Fibroblast of skin of left quadriceps (primary cell): ENCODE results near the gene PRKCE.

ENCODE experiments used
- DNase-seq, 2 experiments: peaks; one replicate each; pipeline ENCODE4 v3.0.0-alpha.2; 2013; ENCODE audit warnings: low read depth in 2 of 2

Gene PRKCE

DNA sequence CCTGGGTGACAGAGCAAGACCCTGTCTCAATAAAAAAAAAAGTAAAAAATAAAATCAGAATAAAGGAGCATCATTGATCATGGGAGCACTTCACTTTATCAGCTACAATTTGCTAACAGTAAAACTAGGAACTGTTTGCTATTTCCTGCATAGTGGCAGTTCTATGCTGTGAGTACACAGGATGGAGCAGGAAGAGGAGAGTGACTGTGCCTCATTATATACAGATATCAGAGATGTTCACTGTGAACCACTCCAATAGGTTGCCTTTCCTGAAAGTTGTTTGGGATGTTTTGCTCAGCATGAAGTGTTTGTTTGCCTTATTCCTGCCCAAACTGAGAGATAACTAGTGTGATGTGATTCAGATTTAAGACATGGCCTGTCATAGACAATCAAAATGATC, 494.4 kb downstream of the PRKCE start:
- DNase-seq, result no peak

DNA sequence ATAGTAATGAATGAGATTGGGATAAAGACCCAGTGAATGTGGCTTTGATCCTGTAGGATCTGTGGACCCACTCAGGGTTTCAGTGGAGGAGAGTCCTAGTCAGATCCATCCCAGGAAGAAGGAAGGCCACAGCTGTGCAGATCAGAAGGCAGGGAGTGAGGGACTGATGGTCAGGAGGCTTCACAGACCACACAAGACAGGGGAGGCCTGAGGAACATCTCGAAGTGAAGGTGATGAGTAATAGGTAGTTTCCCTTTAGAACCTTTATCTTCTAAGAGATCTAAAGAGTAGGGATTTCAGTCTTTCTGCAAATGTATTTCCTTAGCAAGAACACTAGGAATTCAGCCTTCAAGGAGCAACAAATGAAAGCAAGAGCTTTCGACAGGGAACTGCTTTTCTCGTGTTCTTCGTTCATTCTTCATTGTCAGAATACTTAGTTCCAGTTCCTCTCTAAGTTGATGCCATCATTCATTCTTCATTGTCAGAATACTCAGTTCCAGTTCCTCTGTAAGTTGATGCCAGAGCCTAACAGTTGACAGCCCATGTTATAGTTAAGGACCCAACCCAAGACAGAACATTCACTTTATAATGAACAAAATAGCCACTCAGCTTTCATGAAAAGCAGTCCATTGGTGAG, 495.5 kb downstream of the PRKCE start:
- DNase-seq, result no peak

DNA sequence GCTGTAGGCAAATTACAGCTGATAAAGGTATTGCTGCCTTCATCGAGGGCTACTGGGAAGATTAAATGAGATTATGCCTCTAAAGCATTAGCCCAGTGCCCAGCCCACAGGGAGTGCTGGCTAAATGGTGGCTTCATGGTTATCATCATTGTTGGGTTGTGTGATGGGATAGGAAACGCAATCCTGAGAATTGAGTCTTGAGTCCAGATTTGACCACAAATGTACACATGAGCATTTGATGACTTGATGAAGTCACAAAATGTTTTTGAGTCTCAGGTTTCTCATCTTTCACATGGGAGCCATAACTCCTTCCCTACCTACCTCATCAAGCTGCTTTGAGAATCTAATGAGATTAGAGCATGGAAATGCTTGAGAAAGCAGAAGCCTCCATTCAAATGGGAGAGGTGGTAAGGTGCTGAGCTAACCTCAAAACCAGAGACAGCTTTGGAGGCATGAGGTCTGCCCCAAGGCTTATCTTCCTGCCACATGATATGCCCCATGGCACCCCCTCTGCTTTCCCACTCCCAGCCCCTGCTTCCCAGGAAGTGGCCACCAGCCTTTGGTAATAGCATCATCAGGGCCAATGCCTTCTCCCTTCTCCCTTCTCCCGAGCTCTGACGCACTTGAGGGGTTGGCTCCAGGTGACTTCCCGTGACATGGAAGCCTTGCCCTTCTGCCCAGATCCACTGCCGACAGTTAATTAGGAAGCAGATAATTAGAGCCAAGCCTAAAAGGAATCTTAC, 496.3 kb downstream of the PRKCE start:
- DNase-seq, result no peak

DNA sequence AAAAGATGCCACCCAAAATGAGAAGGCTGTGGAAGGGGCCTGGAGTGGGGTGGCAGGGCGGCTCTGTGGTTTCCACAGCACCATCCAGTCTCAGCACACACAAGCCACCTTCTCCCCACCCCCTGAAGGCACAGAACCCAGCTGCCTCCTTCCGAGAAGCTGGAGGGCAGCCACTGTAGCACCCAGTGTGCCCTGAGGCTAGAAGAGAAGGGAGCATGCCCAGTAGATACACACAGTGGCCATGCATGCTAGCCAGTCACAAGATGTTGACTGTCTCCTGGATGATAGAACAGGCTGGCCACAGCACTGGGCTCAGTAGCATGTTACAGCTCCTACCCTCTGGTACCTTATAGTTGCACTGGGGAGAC, 496.9 kb downstream of the PRKCE start:
- DNase-seq, result no peak

DNA sequence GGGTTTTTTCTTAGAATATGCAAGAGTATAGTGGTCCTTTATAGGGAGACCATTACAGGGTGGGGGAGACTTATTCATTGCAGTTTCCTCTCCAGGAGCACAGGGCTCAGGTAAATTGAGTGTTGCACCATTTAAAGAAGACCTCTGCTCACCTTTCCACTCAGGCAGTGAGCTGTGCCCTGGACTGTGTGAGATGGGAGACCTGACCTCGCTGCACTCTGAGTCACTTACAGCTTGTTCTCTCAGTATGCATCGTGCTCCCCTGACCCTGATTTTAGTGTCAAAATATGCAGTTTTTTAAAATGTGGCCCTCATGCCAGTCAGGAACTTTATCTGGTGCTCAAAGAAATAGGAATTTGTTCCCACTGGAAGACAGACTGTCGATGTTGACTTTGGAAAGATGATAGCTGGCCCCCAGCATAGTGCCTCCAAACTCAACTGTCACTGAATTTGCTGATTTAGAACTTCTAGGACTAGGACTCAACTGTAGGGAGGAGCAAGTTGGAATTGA, 499.0 kb downstream of the PRKCE start:
- no peak for DNase-seq

DNA sequence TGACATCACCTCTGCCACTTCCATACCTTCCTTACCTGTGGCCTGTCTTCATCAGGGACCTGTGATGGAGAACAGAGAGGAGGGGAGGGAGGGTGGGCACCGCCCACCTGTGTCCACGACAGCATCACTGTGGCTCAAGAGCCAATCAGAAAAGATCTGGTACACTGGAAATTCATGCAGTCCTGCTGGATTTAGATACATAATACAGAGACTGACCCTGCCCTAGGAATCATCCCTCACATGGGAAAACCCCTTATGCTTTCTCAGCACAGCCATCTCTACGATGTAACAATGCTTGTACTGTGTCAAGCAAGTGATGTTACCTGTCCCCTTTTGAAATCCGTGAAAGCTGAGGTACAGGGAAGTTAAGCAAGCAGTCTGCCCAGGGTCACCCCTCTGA, 500.1 kb downstream of the PRKCE start:
- DNase-seq, result no peak

DNA sequence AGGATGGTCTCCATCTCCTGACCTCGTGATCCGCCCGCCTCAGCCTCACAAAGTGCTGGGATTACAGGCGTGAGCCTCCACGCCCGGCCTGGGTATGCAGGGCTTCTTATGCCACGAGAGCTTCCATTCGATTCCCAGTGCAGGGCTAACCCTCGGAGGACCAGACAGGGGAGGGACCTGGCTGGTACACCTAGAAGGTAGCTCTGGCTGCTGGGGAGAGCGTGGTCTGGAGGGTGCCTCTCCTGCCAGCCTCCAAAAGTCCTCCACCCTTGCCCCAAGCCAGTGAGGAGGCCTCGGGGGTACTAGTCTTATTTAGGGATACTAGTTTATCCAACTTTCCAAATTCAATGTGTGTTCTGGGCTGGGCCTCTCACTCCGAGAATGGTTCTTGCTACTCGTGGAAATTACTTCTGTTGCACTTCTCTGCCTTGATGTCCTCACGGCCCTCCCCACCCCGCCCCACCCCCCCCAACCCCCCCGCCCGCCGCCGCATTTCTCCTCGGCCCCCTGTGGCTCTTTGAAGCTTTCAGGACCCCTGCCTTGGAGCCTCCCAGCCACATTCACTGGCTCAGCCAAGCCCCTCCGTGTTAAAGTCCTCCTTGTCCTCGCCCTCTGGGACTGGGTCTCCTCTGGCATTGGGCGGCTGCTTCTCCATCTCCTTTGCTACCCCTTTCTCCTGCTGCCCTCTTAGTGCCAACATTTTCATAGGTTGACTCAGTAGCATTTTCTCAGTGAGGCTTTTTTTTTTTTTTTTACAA, 502.7 kb downstream of the PRKCE start:
- no peak for DNase-seq

DNA sequence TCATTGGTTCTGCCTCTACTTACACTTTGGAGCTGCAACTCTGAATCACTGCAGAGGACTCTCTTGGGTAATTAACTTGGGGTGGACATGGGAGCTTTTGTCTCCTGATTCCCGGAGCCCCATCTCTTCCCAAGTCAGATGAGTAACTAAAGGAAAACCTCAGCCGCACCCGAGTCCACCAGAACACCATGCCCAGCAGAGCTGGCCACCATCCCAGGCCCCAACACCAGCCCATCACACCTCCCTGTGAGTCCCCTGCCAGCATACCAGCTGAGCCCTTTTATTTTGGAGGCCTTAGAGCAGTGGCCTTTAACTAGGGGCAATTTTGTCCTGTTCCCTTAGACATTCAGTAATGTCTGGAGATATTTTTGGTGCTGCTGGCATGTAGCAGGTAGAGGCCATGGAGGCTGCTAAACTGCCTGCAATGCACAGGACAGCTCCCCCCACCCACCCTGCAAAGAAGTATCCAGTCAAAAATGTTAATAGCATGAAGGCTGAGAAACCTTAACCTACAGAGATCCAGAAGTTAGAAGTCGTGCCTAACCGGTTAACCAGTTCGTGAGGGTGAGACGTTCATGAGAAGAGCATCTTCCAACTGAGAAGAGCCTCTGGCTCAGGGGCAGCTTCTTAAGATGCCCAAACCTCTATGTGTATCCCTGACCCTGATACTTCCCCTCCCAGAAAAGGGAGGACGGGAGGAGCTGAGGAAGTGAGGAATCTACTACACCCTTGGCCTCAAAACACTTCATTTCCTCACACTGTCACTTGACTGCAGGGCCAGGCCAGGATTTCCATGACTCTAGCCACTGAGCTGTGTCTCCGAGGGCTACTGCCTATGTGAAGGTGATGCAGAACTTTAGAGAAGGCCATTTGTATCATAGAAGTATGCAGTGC, 505.8 kb downstream of the PRKCE start:
- no peak for DNase-seq

DNA sequence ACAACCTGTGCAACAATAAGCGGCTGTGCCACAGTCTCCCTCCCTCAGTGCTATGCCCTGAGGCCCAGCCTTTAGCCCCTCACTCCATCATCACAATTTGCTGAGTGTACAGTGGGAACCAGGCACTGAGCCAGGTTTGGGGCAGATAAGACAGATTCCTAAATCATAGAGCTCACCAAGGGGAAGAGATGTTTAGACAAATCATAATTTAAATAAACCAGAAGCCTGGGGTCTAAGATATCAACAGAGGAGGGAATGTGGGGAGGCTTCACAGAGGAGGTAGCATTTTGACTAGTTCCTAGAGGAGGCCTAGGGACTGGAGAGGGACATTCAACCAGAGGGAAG, 506.5 kb downstream of the PRKCE start:
- no peak for DNase-seq

DNA sequence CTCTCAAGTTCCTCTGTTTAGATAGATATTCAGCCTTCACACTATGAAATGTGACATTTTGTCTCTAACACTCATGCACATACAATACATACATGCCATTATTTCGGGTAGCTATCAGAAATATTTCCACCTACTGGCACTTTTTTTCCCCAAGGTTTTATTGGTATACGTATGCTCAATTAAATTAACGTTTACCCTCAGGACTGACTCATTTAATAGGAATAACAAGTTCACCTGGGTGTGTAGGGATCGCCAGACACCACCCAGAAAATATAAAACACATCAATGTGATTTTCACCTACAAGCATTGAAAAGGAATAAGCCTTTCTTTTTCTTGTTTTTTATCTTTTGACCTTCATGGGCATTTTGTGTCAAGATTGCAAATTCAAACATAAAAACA, 507.2 kb downstream of the PRKCE start:
- DNase-seq, result no peak

DNA sequence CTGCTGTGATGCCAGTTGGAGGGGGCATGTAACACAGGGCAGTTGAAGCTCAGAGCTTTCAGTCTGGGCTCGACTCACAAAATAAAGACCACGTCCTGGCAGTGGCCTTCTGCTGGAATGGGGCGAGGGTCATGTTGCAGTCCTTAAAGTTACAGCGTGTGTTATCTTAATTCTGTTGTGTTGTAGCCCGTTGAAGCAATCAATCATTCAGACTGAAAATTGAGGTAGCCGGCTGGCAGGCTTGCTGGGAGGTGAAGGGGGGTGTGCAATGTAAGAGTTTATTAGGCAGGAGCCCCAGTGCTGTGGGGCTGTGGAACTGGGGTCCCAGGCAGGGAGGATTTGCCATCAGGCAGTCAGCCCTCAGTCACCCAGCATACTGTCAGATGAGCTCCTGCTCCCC, 508.9 kb downstream of the PRKCE start:
- DNase-seq, result no peak

DNA sequence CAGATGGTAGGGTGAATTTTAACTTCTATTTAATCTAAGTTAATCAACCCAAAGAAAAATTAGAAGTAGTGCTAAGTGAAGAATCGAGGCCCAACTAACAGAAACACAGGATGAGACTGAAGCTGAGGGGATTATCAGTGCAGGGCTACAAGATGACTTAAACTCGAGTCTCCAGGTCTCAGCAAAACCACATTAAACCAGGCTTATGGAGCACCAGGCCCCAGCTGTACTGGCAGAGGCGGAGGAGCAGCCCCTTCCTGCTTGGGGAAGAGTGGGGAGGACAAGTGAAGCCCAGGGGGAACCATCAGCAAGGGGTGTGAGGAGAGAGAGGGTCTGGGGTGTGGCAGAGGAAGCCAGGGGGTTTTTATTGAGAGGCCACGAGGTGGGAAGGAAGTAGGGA, 509.8 kb downstream of the PRKCE start:
- no peak for DNase-seq

DNA sequence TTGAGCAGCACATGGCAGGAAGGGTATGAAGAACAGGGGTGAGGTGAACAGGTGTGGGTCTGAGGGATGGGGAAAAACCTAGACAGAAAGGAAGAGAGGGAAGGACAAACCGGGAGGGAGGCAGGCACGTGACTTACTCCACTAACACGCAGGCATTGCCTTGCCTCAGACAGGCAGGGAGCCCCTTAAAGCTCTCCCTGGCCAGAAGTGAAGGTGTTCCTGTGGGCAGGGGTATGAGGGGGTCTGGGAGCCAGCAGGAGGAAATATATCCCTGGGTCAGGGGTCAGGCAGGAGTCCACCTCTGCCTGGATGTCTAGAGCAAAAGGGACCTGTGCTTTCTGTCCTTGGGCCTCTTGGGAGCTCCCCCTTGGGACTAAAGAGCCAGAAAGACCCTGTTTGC, 510.4 kb downstream of the PRKCE start:
- no peak for DNase-seq

DNA sequence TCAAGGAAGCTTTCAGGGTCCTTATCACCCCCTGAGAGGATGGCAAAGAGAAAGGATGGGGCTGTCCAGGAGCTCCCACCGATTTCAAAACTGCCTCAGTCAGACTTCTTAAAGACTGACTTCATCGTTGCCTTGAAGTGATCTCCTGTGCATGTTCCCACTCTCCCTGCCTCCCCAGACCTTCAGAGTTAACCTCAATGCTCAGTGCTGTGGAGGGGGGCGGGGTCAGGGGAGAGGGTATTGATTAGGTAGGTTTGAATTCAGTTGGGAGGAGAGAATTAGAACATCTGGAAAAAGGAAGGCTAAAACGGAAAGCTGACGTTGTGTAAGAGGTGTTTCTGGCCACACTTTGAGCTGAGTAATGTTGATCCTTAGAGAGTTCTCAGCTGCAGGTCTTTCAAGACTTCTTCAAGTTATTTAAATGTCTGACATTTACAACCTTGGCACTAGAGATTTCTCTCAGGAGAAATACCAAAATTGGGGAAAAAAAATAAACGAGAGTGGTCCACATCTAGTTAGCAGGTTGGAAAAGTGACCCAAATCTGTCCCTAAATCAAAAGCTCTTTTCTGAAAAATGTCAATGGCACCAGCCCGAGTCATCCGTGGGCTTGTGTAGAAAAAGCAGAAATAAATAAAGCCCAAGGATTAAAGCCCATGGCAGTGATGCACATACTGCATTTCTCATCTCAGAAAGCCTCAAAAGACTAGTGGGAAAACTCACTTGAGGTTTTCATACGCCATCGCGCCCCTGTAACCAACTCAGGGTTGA, 511.0 kb downstream of the PRKCE start:
- DNase-seq, result peak in 1 of 2 experiments; percentile 24

DNA sequence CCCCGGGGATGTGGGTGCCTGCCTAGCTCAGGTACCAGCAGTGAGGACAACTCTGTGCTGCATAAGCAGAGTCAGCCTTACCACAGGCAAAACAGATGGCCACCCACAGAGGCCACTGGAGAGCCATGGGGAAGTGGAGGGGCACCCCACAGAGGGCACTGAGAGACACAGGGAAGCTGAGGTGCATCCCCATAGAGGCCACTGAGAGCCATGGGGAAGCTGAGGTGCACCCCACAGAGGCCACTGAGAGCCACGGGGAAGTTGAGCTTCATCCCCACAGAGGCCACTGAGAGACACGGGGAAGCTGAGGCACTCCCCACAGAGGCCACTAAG, 511.6 kb downstream of the PRKCE start:
- no peak for DNase-seq

DNA sequence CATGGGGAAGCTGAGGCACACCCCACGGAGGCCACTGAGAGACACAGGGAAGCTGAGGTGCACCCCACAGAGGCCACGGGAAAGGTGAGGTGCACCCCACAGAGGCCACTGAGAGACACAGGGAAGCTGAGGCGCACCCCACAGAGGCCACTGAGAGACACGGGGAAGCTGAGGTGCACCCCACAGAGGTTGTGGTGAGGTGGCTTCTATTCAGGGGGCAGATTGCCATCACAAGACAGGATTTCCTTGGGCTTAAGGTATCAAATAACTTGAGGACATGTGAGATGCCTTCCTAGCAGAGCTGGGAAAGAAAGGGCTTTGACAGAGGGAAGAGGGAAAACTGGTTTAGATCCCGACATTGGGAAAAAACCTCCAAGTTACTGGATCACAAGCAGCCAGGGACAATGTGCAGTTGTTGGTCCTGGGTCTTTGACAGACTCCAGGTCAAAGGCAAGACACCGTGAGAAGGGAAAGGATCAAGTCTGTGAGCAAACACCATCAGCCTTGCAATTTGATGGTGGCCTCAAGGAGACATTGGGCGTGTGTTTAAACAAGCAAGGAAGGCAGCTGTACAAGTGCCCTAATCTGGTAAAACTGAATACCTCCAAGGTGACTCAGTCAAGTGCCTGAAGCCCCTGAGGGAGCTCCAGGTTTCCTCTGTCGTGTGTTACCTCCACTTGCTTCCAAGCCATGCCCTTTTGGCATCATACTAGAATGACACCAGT, 512.5 kb downstream of the PRKCE start:
- no peak for DNase-seq

DNA sequence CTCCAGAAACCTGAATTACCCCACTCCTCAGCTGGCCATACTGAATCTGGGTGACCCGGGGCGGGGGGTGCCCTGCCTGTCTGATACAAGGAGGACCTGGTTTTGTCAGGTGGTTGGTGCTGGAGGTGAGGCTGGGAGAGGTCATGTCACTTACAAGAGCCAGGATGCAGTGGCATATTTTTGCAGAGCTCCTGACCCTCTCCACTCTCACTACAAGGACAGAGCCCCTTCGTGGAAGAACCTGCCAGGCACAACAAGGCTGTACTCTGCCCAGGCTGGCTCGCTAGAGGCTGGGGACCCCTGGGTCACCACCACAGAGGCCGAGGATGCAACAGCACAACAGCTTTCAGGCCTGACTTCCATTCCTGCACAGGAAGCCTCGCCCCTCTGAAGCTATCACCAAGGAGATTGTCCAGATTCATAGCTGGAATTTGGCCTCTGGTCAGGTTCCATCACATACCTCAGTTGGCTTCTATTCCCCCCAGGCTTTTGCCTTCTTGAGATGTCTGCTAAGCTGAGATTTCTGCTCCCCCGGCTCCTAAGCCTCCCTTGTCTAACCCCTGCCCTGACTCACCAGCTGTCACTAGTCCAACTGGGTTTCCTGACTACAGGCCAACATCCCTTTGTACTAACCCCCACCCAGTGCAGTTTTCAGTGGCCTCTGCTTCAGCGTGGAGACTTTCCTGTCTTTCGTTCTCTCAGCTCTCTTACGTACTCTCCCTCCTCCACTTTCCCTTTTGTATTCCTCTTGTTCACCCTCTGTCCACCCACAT, 513.2 kb downstream of the PRKCE start:
- peak; percentile 93 to 94 for DNase-seq

DNA sequence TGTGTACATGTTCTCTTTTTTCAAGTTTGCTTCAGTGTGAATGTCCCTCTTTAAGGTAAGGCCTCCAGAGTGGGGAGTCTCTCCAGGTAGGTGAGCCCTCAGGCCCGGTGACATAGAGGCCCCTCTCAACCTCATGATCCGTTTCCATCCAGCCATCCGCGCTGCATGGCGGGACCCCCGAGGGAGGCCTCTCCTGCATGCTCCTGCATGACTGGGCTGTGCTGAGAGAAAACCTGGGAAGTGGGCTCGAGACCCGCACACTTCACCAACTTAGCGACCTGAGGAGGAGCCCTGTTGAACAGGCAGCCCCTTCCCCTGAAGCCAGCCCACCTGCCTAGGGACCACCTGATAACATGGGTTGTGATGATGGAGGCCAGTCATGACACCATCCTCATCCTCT, 514.4 kb downstream of the PRKCE start:
- no peak for DNase-seq

DNA sequence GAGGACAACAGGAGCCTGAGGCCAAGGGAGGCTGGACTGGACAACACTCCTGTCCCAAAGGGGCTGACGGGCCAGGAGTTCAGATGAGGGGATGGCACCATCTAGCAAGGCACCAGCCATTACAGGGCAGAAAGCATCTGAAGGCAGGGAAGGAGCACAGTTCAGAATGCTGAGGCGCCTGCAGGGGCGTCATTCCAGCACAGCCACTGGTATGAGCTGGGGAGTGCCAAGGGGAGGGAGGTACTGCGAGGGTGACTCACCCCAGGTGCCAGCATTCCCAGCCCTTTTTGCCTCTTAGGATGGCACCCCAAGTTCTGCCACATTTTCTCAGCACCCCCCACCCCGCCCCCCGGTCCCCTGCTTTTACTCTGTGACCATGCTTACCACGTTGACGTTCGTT, 515.9 kb downstream of the PRKCE start:
- no peak for DNase-seq

DNA sequence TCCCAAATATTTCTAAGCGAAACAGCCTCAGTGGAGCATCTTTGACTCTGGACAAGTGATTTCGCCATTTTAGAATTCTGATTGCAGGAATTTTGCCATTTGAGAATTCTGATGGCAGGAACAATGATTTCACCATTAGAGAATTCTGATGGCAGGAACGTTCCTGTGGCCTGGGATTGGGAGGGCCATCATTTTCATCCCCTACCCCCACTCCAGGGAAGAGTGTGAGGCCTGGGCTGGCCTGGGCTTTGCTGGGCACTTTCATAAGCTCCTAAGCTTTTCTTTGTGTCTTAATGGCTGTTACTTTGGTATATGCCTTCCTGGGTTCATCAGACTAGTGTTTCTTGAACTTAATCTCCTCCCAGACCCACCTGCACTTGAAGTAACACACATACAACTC, 516.4 kb downstream of the PRKCE start:
- DNase-seq, result no peak
